ENCODE data around the gene HDAC4.

GRCh38 chr2:239286901-239287300, 113.9 kb downstream of the HDAC4 start:
- no peak for TF ChIP-seq CTCF (IDR thresholded peaks at IDR 0.05)
- no peak for TF ChIP-seq KDM1A (IDR thresholded peaks at IDR 0.05; ENCODE audit: low read depth)
- TF ChIP-seq REST (IDR thresholded peaks at IDR 0.05): no peak
- TF ChIP-seq CBX2 (IDR thresholded peaks at IDR 0.05; ENCODE audit: borderline replicate concordance, low read depth): no peak
- no peak for TF ChIP-seq GATA3 (IDR thresholded peaks at IDR 0.05; ENCODE audit: borderline replicate concordance)
- TF ChIP-seq ZFP36 (IDR thresholded peaks at IDR 0.05; ENCODE audit: borderline replicate concordance, partially characterized antibody): no peak
- no peak for TF ChIP-seq EP300 (IDR thresholded peaks at IDR 0.05)
- no peak for TF ChIP-seq CEBPB (IDR thresholded peaks at IDR 0.05)

Measured in A549 (cell line).